Measurements from ENCODE around the gene SEC62. TPM values are rescaled to one million over a fixed set of nuclear protein-coding genes. Genes with fewer than 3 reads are reported as not detected.
A peak's percentile ranks its signal among the peaks of the same experiment; 100 is the strongest.

Gene SEC62
- total RNA-seq = 45.4 and 48.7 TPM in 2 replicates
- 138 and 147 TPM in 2 replicates for polyA plus RNA-seq

- H3K79me2 ChIP-seq = peaks cover 45% of the 10 kb centered on the region
- no peaks in the 10 kb centered on the region for H3K9me3 ChIP-seq (ENCODE audit: low read depth)
- peak within 1 kb of the TSS; percentile 92 for H2AFZ ChIP-seq
- H3K4me2 ChIP-seq = peak within 1 kb of the TSS; percentile 85
- H3K4me1 ChIP-seq (ENCODE audit: insufficient read depth) = peaks cover 17% of the 10 kb centered on the region
- WGBS (ENCODE audit: low lambda C conversion rate, missing lambda C conversion rate) = under 1% methylated on average over 26 of the region's 37 CpGs
- no peaks in the 10 kb centered on the region for H3K27me3 ChIP-seq
- peaks cover 40% of the 10 kb centered on the region for H4K20me1 ChIP-seq (ENCODE audit: insufficient read depth, poor library complexity, severe bottlenecking)
- H3K9me2 ChIP-seq (replicated peaks; ENCODE audit: insufficient read depth) = no peaks in the 10 kb centered on the region
- TF ChIP-seq CTCF (IDR thresholded peaks at IDR 0.05; ENCODE audit: poor library complexity) (peak; percentile 38), EZH2 (IDR thresholded peaks at IDR 0.05; ENCODE audit: borderline replicate concordance) (no peak)
- H3K36me3 ChIP-seq (replicated peaks; ENCODE audit: insufficient read depth, low read depth) = no peaks in the 10 kb centered on the region
- DNase-seq (ENCODE audit: low spot score) = peak; percentile 97
- H3K27ac ChIP-seq = peak within 1 kb of the TSS; percentile 96
- H3K4me3 ChIP-seq = peak within 1 kb of the TSS; percentile 56
Measured at GRCh38 chr3:169966428-169966950, at the start of gene SEC62. TSS of gene SEC62 (plus strand) at chr3:169966807. CDS start at chr3:169966823, 16 bp downstream.

- no peaks in the 10 kb centered on the region for H3K36me3 ChIP-seq (replicated peaks; ENCODE audit: insufficient read depth, low read depth)
- no peaks in the 10 kb centered on the region for H3K9me2 ChIP-seq (replicated peaks; ENCODE audit: insufficient read depth)
- TF ChIP-seq CTCF (IDR thresholded peaks at IDR 0.05; ENCODE audit: poor library complexity) (no peak), EZH2 (IDR thresholded peaks at IDR 0.05; ENCODE audit: borderline replicate concordance) (no peak), EZH2phosphoT487 (IDR thresholded peaks at IDR 0.05; ENCODE audit: low read depth, severe bottlenecking, unreplicated experiment) (no peak)
- H3K27ac ChIP-seq = no peak overlapping the region
- H3K79me2 ChIP-seq = no peaks in the 10 kb centered on the region
- no peaks in the 10 kb centered on the region for H3K9me3 ChIP-seq (ENCODE audit: low read depth)
- no peaks in the 10 kb centered on the region for H3K4me1 ChIP-seq (ENCODE audit: insufficient read depth)
- H3K27me3 ChIP-seq = no peaks in the 10 kb centered on the region
- 60% methylated on average over 8 of the region's 8 CpGs for WGBS (ENCODE audit: low lambda C conversion rate, missing lambda C conversion rate)
- DNase-seq (ENCODE audit: low spot score) = peak; percentile 44
- no peak overlapping the region for H2AFZ ChIP-seq
- no peak overlapping the region for H3K4me2 ChIP-seq
- no peaks in the 10 kb centered on the region for H4K20me1 ChIP-seq (ENCODE audit: insufficient read depth, poor library complexity, severe bottlenecking)
- H3K4me3 ChIP-seq = no peak overlapping the region
Measured at GRCh38 chr3:169923189-169923588, 43.4 kb upstream of the SEC62 start.

- Histone ChIP-seq H3K79me2 (no peaks in the 10 kb centered on the region), H3K4me2 (no peak overlapping the region), H3K36me3 (replicated peaks; ENCODE audit: insufficient read depth, low read depth) (no peaks in the 10 kb centered on the region), H3K9me3 (ENCODE audit: low read depth) (no peaks in the 10 kb centered on the region), H3K27me3 (no peaks in the 10 kb centered on the region), H2AFZ (no peak overlapping the region), H3K4me1 (ENCODE audit: insufficient read depth) (no peaks in the 10 kb centered on the region), H3K9me2 (replicated peaks; ENCODE audit: insufficient read depth) (no peaks in the 10 kb centered on the region), H4K20me1 (ENCODE audit: insufficient read depth, poor library complexity, severe bottlenecking) (no peaks in the 10 kb centered on the region), H3K4me3 (no peak overlapping the region), H3K27ac (no peak overlapping the region)
- WGBS (ENCODE audit: low lambda C conversion rate, missing lambda C conversion rate) = 86% methylated on average over 1 of the region's 1 CpG
- no peak for TF ChIP-seq CTCF (IDR thresholded peaks at IDR 0.05; ENCODE audit: poor library complexity)
- no peak for TF ChIP-seq EZH2 (IDR thresholded peaks at IDR 0.05; ENCODE audit: borderline replicate concordance)
- no peak for TF ChIP-seq EZH2phosphoT487 (IDR thresholded peaks at IDR 0.05; ENCODE audit: low read depth, severe bottlenecking, unreplicated experiment)
- no peak for DNase-seq (ENCODE audit: low spot score)
Measured at GRCh38 chr3:169923831-169924230, 42.8 kb upstream of the SEC62 start.
